Kidney capillary endothelial cell (primary cell): ENCODE results near the gene PER1.

ENCODE experiments used
- DNase-seq: peaks from one replicate; pipeline ENCODE4 v3.0.0-alpha.2; 2018; ENCODE audit warnings: low spot score

PER1 gene

DNA sequence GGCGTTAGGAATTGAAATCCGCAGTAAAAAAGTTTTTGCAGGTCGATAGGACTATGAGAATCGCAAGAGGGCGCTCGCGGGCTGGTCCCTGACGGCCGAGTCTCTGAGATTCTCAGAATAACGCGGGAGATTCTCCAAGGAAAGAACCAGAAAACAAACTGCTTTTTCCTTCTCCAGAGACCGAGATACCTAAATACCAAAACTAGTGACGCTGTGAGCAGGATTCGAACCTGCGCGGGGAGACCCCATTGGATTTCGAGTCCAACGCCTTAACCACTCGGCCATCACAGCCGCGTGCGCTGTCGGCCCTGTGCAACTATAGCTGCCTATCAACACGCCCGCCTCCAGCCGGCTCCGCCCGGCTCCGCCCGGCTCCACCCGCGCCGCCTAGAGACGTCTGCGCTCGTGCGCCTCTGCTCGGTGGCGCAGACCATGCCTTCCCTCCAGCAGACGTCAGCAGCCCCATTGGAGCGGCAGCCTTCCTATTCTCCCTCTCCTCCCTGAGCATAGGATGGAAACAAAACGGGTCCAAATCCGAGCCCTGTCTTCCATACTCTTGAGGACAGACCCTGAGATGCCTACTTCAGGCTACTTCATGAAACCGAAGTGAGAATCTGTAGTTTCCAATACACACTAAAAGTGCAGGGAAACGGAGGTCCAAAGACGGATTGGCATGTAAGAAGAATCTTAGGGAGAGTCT is 13.4 kb downstream of the PER1 start:
- peak; percentile 99 for DNase-seq

GRCh38 chr17:8138374-8138671 is 13.9 kb downstream of the PER1 start:
- DNase-seq: no peak

- DNase-seq: no peak
Observed at GRCh38 chr17:8137645-8138373, 14.4 kb downstream of the PER1 start.

GRCh38 chr17:8133941-8134340 is 18.3 kb downstream of the PER1 start:
- DNase-seq: no peak

DNA sequence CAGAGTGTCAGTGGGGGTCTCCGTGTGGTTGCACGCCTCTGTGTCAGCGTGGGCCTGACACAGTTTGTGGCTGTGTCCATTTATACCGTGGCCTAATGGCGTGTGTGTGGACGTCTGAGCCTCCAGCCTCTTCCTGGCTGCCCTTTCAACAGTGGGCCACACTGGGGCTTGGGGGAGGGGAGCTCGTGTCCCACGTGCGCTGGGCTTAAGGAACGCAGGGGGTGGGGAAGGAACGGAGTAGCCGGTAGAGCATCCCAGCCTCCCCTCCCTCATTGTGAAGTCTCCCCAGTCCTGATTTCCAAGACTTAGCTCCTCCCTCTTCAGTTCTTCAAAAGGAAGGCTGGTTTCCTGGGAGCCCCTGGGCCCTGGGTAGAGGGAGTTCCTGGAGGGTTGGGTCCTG is 18.8 kb downstream of the PER1 start:
- DNase-seq: no peak

DNA sequence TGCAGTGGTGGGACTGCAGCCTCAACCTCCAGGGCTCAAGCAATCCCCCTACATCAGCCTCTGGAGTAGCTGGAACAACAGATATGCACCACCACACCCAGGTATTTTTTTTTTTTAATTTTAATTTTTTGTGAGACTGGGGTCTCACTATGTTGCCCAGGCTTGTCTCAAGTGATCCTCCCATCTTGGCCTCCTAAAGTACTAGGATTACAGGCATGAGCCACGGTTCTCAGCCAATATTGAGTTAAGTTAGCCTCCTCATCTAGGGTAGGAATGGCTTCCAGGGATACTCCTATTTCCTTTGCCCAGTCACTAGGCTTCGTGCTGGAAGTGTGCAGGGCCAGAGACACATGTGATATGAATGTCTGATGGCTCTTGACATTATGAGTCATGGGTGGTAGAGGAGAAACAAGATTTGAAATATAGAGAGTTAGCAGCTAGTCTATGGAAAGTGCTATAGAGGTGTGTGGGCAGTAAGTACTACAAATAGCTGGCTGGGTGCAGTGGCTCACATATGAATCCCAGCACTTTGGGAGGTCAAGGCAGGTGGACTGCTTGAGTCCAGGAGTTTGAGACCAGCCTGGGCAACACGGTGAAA is 20.3 kb downstream of the PER1 start:
- peak; percentile 38 for DNase-seq

- no peak for DNase-seq
Observed at GRCh38 chr17:8128125-8128784, 23.9 kb downstream of the PER1 start.

- peak; percentile 26 for DNase-seq
Observed at GRCh38 chr17:8126491-8127066, 25.6 kb downstream of the PER1 start.

- DNase-seq: no peak
Observed at GRCh38 chr17:8125947-8126490, 26.2 kb downstream of the PER1 start.

- peak; percentile 72 for DNase-seq
Observed at GRCh38 chr17:8125154-8125946, 26.9 kb downstream of the PER1 start.

- DNase-seq: no peak
Observed at GRCh38 chr17:8124350-8125153, 27.7 kb downstream of the PER1 start.

DNA sequence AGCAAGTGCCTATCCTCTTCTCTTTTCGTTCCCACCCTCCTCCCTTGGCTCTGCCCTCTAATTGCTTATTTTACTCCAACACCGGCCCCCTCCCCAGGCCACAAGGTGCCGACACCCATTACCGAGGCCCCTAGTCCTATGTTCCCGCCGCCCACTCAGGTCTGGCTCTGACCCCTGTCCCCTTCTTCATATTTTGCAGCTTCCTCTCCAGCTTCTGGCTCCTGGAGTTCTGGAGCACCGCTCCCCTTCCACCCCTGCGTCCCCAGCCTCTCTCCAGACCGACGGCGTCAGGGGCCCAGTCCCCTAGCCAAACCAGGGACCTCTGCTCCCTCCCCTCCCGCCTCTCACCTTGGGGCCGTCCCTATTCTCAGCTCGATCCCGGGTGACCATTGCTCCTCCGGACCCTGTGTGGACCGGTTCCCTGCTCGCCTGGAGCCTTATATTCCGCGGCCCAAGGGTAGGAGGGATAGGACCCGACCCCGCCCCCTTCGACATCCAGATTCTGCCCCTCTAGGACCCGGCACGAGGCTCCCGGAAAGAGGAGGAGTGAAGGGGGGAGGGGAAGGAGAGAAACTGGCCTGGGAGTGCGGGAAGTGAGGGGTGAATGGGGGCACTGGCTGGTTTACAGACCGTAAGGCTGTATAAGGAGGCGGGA is 28.4 kb downstream of the PER1 start, which contains the start of gene HES7:
Gene HES7 (minus strand): TSS at position 412 of the 655 bp plus-strand sequence. CDS start 22 bp downstream, at position 390.
- DNase-seq: no peak

DNA sequence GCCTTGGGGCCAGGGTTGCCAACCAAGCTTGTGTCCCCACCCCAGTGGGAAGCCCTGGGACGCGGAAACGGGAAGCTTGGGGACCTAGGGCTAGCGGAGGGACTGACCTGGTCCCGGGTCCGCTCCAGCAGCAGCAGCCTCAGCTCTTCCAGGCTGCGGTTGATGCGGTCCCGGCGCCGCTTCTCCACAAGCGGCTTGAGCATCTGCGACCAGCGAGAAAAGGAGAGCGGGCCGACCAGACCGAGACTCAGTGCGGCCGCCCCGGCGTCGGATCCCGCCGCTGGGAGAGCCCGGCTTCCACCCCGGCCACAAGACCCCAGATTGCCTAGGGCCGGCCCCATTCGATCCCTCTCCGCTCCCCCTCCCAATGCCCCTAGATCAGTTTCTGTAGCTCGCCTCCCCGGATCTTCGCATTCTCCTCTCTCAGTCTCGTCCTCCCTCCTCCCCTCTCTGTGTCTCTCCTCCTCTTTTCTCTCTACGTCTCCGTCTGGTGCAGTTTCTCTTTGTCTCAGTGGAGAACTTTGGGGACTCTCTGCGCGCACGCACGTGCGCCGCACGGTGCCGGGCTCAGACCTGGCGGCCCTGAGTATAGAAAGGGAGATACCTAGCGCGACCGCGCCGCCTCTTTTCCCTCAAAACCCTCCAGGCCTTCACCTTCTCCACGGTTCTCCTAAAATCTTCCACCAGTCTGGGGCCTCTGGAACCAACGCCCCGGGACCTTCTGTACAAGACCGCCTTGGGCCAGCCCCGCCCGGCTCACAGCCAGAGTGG is 29.1 kb downstream of the PER1 start:
- DNase-seq: no peak

DNA sequence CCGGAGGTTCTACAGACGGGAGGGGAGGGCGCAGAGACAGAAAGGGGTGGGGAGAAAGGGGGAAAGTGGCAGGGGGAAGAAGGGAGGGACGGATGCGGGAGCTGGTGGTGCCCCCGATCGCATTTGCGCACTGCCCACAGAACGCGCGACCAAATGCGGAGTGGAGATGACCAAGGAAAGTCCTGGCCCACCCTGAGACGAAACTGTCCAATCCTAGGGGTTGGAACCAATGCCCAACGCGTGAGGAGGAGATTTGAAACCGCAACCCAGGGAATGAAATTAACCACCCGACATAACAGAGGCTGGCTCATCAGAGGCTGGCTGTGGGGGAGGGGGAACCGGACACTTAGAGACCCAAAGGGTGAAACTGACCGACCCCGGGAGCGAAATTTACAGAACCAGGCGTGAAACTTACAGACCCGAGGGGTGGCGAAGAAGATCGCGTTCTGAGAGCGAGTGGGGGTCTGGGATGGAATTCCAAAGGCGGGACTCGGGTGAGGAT is 29.7 kb downstream of the PER1 start:
- DNase-seq: peak; percentile 22

DNA sequence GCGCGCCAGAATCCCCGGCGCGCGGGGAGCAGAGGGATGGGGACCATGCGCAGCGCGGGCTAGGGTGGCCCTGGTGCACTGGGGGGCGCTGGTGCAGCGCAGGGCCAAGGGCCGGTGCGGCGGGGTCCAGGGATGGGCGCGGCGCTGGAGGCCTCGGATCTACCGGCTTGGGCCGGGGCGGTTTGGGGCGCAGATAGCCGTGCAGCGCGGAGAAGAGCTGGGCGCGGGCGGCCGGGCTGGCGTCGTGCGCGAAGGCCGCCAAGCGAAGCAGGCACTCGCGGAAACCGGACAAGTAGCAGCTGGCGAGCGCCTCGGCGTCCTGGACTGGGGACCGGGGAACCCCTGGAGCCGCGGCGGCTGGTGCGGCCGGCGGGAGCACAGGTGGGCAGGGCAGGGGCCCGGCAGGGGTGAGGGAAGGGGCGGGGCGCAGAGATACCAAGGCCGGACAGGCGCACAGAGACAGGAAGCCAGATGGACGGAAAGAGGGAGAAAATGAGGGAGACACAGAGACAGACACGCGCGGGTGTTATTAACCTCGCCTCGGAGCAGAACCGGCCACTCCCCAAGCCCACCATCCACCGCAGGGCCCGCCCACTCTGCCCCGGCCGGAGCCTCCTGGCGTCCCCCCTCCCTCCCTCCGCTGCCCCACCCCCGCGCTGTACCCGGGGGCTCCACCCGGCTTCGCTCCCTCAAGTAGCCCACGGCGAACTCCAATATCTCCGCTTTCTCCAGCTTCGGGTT is 30.4 kb downstream of the PER1 start:
- DNase-seq: peak; percentile 57

DNA sequence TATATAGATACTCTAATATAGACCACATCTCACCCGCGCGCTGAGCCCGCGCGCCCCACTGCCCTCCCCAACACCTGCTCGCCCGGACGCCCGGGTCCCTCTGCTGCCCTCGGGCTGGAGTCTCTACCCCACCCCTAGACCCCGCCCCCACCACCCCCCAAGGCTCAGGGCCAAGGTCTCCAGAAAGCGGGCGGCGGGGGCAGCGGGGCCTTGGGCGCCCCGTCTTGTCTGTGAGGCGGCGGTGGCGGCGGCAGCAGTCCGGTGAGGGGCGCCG is 30.9 kb downstream of the PER1 start:
- DNase-seq: no peak

DNA sequence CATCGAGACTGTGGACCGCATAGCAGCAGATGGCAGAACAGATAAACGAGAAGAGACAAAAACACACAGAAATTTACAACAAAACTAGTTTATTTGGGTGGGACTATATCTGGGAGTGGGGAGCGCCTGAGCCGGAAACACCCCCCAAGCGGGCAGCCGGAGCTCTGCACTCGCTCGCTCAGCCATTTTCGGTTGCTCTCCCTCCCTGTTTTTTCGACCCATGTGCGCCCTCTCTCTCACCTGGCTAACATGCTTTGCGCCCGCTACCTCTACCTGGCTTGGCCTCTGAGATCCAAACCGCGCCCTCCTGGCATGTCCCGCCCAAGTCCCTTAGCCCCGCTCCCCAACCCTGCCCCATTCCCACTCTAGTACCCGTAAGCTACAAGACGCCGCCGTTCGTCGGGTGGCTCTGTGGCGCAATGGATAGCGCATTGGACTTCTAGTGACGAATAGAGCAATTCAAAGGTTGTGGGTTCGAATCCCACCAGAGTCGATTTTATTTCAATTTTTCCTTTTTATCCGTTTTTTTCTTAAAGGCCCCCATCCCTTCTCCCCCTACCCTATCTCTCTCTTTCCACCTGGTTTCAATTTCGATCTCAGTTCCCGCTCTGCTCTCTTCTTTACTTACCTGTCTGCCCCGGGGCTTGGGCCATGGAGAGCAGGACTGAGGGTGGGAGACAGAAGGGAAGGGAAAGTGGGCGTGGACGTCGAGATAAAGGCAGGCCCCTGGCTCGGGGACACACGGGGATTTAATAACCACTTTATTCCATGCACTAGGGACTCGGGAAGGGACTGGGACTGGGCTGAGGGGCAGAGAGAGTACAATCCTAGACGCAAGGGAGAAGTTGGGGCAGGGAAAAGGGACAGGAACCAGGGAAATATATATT is 31.4 kb downstream of the PER1 start:
- peak; percentile 72 for DNase-seq
